DOHH2 (cell line): ENCODE results near the gene AFAP1.

Experiments used
- CTCF ChIP-seq: fragments of 200-600 bp; sonication (generic); IDR thresholded peaks from one replicate; pipeline ENCODE4 v1.5.1; 2014; ENCODE audit warnings: antibody characterized with exemption, mild to moderate bottlenecking, low read depth, low read length; ENCODE audit not compliant: poor library complexity, severe bottlenecking
- EZH2phosphoT487 ChIP-seq: fragments of 200-600 bp; sonication (generic); IDR thresholded peaks from 2 replicates; pipeline ENCODE4 v1.6.1; 2017; ENCODE audit warnings: borderline replicate concordance, mild to moderate bottlenecking, antibody characterized with exemption, low read length, moderate library complexity, mixed read lengths

GRCh38 chr4:7716010-7716721 is 223.5 kb downstream of the AFAP1 start:
- TF ChIP-seq CTCF (no peak), EZH2phosphoT487 (no peak)
